HCT116 (cell line): ENCODE data around the gene ZNF320.

Source experiments
- CEBPB ChIP-seq: IDR thresholded peaks from 2 replicates; pipeline ENCODE4 v1.6.1; 2012; ENCODE audit warnings: low read depth
- TF ChIP-seq, protein P1 (sequence below), 3 experiments: fragments of 200-600 bp in 1 of 3; sonication (generic) in 1 of 3; IDR thresholded peaks in 2 of 3; conservative IDR thresholded peaks in 1 of 3; 2 replicates each; pipeline ENCODE4 v1.5.1; 2012 to 2017; ENCODE audit warnings: low read depth in 2 of 3, low read length in 2 of 3, antibody characterized with exemption in 1 of 3, borderline replicate concordance in 1 of 3, control low read depth in 1 of 3, mild to moderate bottlenecking in 1 of 3, mixed read lengths in 1 of 3, mixed run types in 1 of 3, moderate library complexity in 1 of 3; ENCODE audit not compliant: insufficient read depth in 1 of 3

GRCh38 chr19:52901842-52902241 lies 4.4 kb upstream of the ZNF320 start:
- TF ChIP-seq, protein P1, sequence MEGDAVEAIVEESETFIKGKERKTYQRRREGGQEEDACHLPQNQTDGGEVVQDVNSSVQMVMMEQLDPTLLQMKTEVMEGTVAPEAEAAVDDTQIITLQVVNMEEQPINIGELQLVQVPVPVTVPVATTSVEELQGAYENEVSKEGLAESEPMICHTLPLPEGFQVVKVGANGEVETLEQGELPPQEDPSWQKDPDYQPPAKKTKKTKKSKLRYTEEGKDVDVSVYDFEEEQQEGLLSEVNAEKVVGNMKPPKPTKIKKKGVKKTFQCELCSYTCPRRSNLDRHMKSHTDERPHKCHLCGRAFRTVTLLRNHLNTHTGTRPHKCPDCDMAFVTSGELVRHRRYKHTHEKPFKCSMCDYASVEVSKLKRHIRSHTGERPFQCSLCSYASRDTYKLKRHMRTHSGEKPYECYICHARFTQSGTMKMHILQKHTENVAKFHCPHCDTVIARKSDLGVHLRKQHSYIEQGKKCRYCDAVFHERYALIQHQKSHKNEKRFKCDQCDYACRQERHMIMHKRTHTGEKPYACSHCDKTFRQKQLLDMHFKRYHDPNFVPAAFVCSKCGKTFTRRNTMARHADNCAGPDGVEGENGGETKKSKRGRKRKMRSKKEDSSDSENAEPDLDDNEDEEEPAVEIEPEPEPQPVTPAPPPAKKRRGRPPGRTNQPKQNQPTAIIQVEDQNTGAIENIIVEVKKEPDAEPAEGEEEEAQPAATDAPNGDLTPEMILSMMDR (IDR thresholded peaks at IDR 0.05 in 2 of 3, conservative IDR thresholded peaks at IDR 0.05 in 1 of 3; ENCODE audit: borderline replicate concordance in 1 of 3, insufficient read depth in 1 of 3, low read depth in 2 of 3, low read length in 2 of 3): no peak
- no peak for TF ChIP-seq CEBPB
